HCT116 (cell line): ENCODE data around the gene RASGRF1. TPM values are rescaled to one million over a fixed set of nuclear protein-coding genes. Genes with fewer than 3 reads are reported as not detected.
A peak's percentile ranks its signal among the peaks of the same experiment; 100 is the strongest.

ENCODE experiments used
- ATAC-seq: fragments of 200-7000 bp; cut with Tn5 transposase; 2 replicates; pipeline ENCODE4 v1.9.1; 2020; ENCODE audit warnings: mild to moderate bottlenecking, moderate library complexity
- BruUV-seq: library from RNA; stranded (reverse); fragments of 400-500 nt; replicated peaks from 2 replicates; lab custom pipeline; 2021; lab: Mats Ljungman, UMichigan
- CTCF ChIA-PET: fragments of 300-600 bp; sonication (Branson Sonifier 250); formaldehyde crosslinking; loops from one replicate; lab custom pipeline; 2021; ENCODE audit warnings: antibody characterized with exemption; lab: Charles Lee
- POLR2A ChIA-PET: fragments of 300-600, 350-600 bp; sonication (Branson Sonifier 250); formaldehyde crosslinking; loops from one replicate; lab custom pipeline; 2021; ENCODE audit warnings: antibody characterized with exemption; lab: Charles Lee
- RAD21 ChIA-PET, 2 experiments: fragments of 300-600 bp; sonication (Branson Sonifier 250); formaldehyde crosslinking; loops; one replicate each; lab custom pipeline; 2023; ENCODE audit warnings: low total read pairs in 2 of 2; ENCODE audit not compliant: uncharacterized antibody in 2 of 2, unreplicated experiment in 2 of 2, low non-redundant PET in 1 of 2; lab: Charles Lee
- DNase-seq: peaks from one replicate; pipeline ENCODE4 v3.0.0-alpha.2; 2010; ENCODE audit warnings: low read depth, low spot score
- H2AFZ ChIP-seq: fragments of 200-600 bp; shearing (Covaris generic), sonication (generic); 2 replicates; pipeline ENCODE4 v1.6.1; 2017; ENCODE audit warnings: low read depth, mixed run types, mixed read lengths, antibody characterized with exemption, low read length; ENCODE audit not compliant: poor library complexity, severe bottlenecking
- H3K27ac ChIP-seq: 2 replicates; pipeline ENCODE4 v1.5.1; 2012; ENCODE audit warnings: low read depth, low read length
- H3K27me3 ChIP-seq: fragments of 200-600 bp; sonication (generic); 2 replicates; pipeline ENCODE4 v1.6.1; 2016; ENCODE audit warnings: mixed run types, low read length, mixed read lengths; ENCODE audit not compliant: insufficient read depth
- H3K36me3 ChIP-seq, 2 experiments: fragments of 200-500 bp in 1 of 2; fragments of 200-600 bp in 1 of 2; sonication (Bioruptor generic) in 1 of 2; sonication (generic) in 1 of 2; 2 replicates each; pipeline versions ENCODE4 v1.5.1 to v1.6.1; 2014 to 2016; ENCODE audit warnings: low read length in 2 of 2, inconsistent platforms in 1 of 2, mixed read lengths in 1 of 2, mixed run types in 1 of 2; ENCODE audit not compliant: insufficient read depth in 2 of 2, control insufficient read depth in 1 of 2
- H3K4me1 ChIP-seq, 2 experiments: fragments of 200-600 bp in 1 of 2; sonication (generic) in 1 of 2; 2 replicates each; pipeline versions ENCODE4 v1.5.1 to v1.6.1; 2012 to 2017; ENCODE audit warnings: low read length in 2 of 2, inconsistent platforms in 1 of 2, mild to moderate bottlenecking in 1 of 2, mixed read lengths in 1 of 2, mixed run types in 1 of 2, moderate library complexity in 1 of 2; ENCODE audit not compliant: insufficient read depth in 2 of 2, control insufficient read depth in 1 of 2
- H3K4me2 ChIP-seq: fragments of 200-600 bp; sonication (generic); 2 replicates; pipeline ENCODE4 v1.6.1; 2017; ENCODE audit warnings: mixed run types, low read length, mixed read lengths
- H3K4me3 ChIP-seq, 2 experiments: fragments of 200-600 bp in 1 of 2; sonication (generic) in 1 of 2; replicated peaks in 1 of 2; 2 replicates each; pipeline ENCODE4 v1.5.1; 2011 to 2016; ENCODE audit warnings: low read length in 2 of 2, control low read depth in 1 of 2, low read depth in 1 of 2, mild to moderate bottlenecking in 1 of 2, mixed read lengths in 1 of 2, mixed run types in 1 of 2
- H3K79me2 ChIP-seq: fragments of 200-600 bp; sonication (generic); 2 replicates; pipeline ENCODE4 v1.6.1; 2017; ENCODE audit warnings: mild to moderate bottlenecking, mixed run types, low read length, moderate library complexity, mixed read lengths; ENCODE audit not compliant: insufficient read depth
- H3K9ac ChIP-seq: fragments of 200-600 bp; sonication (generic); 2 replicates; pipeline ENCODE4 v1.6.1; 2016; ENCODE audit warnings: low read length, mixed read lengths
- H3K9me2 ChIP-seq: fragments of 200-600 bp; sonication (generic), shearing (Covaris generic); 2 replicates; pipeline ENCODE4 v1.6.1; 2017; ENCODE audit warnings: mixed run types, mild to moderate bottlenecking, moderate library complexity; ENCODE audit not compliant: insufficient read depth
- H3K9me3 ChIP-seq, 2 experiments: fragments of 200-500 bp in 1 of 2; fragments of 200-600 bp in 1 of 2; sonication (Bioruptor generic) in 1 of 2; sonication (generic) in 1 of 2; 2 replicates each; pipeline ENCODE4 v1.6.1; 2014 to 2017; ENCODE audit warnings: low read length in 2 of 2, mixed read lengths in 2 of 2, inconsistent platforms in 1 of 2, low read depth in 1 of 2, mild to moderate bottlenecking in 1 of 2, mixed run types in 1 of 2, moderate library complexity in 1 of 2; ENCODE audit not compliant: control insufficient read depth in 1 of 2, insufficient read depth in 1 of 2
- H4K20me1 ChIP-seq: fragments of 200-600 bp; sonication (generic), shearing (Covaris generic); 2 replicates; pipeline ENCODE4 v1.6.1; 2017; ENCODE audit warnings: mixed run types, mild to moderate bottlenecking, moderate library complexity; ENCODE audit not compliant: insufficient read depth
- CBX3 ChIP-seq: IDR thresholded peaks from 2 replicates; pipeline ENCODE4 v1.6.1; 2012; ENCODE audit warnings: low read depth
- CEBPB ChIP-seq: IDR thresholded peaks from 2 replicates; pipeline ENCODE4 v1.6.1; 2012; ENCODE audit warnings: low read depth
- EZH2phosphoT487 ChIP-seq: fragments of 200-600 bp; IDR thresholded peaks from 2 replicates; pipeline ENCODE4 v1.6.1; 2018; ENCODE audit warnings: antibody characterized with exemption, borderline replicate concordance
- FOSL1 ChIP-seq: IDR thresholded peaks from 2 replicates; pipeline ENCODE4 v1.6.1; 2012; ENCODE audit warnings: low read depth
- JUND ChIP-seq: IDR thresholded peaks from 2 replicates; pipeline ENCODE4 v1.6.1; 2012
- YY1 ChIP-seq: IDR thresholded peaks from 2 replicates; pipeline ENCODE4 v1.6.1; 2011; ENCODE audit warnings: low read length, low read depth, moderate library complexity, mild to moderate bottlenecking; ENCODE audit not compliant: insufficient replicate concordance; ENCODE audit errors: extremely low read depth
- ZNF274 ChIP-seq: fragments of 200-500 bp; sonication (Bioruptor generic); IDR thresholded peaks from 2 replicates; pipeline ENCODE4 v1.6.1; 2014; ENCODE audit warnings: mild to moderate bottlenecking, low read depth, low read length, inconsistent platforms
- intact Hi-C: fragments of 100-400 bp; cut with micrococcal nuclease; formaldehyde crosslinking; loops from 2 replicates; pipeline ENCODE4 v1.10.0; 2022
- total RNA-seq: library from RNA; stranded (reverse); gene quantifications from one replicate; pipeline ENCODE4 v1.2.1, GENCODE V29; 2021; ENCODE audit not compliant: unreplicated experiment
- TF ChIP-seq, protein P1 (sequence below), 3 experiments: fragments of 200-600 bp in 1 of 3; sonication (generic) in 1 of 3; IDR thresholded peaks in 2 of 3; conservative IDR thresholded peaks in 1 of 3; 2 replicates each; pipeline ENCODE4 v1.5.1; 2012 to 2017; ENCODE audit warnings: low read depth in 2 of 3, low read length in 2 of 3, antibody characterized with exemption in 1 of 3, borderline replicate concordance in 1 of 3, control low read depth in 1 of 3, mild to moderate bottlenecking in 1 of 3, mixed read lengths in 1 of 3, mixed run types in 1 of 3, moderate library complexity in 1 of 3; ENCODE audit not compliant: insufficient read depth in 1 of 3
- TF ChIP-seq, protein P2 (sequence below): IDR thresholded peaks from 2 replicates; pipeline ENCODE4 v1.6.1; 2012; ENCODE audit warnings: low read depth

The RASGRF1 gene
- total RNA-seq, 1 experiment from 2014 or later, result 2.4 TPM

DNA sequence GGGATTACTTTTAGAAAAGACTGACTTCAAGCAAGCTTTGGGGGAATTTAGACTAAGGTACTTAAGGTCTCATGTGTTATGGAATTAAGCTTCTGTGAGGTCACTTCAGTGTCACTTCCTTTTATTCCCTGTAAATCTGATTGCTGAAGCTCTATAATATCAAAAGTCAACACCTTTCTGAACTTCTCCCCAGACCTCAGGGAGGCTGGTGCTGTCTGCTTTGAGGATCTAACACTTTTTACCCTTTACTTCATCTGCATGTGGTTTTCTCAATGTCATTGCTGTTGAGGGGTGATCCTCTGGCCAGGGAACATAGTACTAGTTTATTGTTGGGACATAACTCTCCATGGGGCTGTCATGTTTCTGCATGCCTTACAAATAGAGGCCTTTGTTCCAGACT is 41.8 kb upstream of the RASGRF1 start (continued):
- TF ChIP-seq, protein P1, sequence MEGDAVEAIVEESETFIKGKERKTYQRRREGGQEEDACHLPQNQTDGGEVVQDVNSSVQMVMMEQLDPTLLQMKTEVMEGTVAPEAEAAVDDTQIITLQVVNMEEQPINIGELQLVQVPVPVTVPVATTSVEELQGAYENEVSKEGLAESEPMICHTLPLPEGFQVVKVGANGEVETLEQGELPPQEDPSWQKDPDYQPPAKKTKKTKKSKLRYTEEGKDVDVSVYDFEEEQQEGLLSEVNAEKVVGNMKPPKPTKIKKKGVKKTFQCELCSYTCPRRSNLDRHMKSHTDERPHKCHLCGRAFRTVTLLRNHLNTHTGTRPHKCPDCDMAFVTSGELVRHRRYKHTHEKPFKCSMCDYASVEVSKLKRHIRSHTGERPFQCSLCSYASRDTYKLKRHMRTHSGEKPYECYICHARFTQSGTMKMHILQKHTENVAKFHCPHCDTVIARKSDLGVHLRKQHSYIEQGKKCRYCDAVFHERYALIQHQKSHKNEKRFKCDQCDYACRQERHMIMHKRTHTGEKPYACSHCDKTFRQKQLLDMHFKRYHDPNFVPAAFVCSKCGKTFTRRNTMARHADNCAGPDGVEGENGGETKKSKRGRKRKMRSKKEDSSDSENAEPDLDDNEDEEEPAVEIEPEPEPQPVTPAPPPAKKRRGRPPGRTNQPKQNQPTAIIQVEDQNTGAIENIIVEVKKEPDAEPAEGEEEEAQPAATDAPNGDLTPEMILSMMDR (IDR thresholded peaks at IDR 0.05 in 2 of 3, conservative IDR thresholded peaks at IDR 0.05 in 1 of 3; ENCODE audit: borderline replicate concordance in 1 of 3, insufficient read depth in 1 of 3, low read depth in 2 of 3, low read length in 2 of 3), result no peak
- no peak for TF ChIP-seq CBX3
- no peak for TF ChIP-seq EZH2phosphoT487
- TF ChIP-seq FOSL1, result no peak
- TF ChIP-seq, protein P2, sequence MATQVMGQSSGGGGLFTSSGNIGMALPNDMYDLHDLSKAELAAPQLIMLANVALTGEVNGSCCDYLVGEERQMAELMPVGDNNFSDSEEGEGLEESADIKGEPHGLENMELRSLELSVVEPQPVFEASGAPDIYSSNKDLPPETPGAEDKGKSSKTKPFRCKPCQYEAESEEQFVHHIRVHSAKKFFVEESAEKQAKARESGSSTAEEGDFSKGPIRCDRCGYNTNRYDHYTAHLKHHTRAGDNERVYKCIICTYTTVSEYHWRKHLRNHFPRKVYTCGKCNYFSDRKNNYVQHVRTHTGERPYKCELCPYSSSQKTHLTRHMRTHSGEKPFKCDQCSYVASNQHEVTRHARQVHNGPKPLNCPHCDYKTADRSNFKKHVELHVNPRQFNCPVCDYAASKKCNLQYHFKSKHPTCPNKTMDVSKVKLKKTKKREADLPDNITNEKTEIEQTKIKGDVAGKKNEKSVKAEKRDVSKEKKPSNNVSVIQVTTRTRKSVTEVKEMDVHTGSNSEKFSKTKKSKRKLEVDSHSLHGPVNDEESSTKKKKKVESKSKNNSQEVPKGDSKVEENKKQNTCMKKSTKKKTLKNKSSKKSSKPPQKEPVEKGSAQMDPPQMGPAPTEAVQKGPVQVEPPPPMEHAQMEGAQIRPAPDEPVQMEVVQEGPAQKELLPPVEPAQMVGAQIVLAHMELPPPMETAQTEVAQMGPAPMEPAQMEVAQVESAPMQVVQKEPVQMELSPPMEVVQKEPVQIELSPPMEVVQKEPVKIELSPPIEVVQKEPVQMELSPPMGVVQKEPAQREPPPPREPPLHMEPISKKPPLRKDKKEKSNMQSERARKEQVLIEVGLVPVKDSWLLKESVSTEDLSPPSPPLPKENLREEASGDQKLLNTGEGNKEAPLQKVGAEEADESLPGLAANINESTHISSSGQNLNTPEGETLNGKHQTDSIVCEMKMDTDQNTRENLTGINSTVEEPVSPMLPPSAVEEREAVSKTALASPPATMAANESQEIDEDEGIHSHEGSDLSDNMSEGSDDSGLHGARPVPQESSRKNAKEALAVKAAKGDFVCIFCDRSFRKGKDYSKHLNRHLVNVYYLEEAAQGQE, result no peak
- TF ChIP-seq YY1, result no peak

DNA sequence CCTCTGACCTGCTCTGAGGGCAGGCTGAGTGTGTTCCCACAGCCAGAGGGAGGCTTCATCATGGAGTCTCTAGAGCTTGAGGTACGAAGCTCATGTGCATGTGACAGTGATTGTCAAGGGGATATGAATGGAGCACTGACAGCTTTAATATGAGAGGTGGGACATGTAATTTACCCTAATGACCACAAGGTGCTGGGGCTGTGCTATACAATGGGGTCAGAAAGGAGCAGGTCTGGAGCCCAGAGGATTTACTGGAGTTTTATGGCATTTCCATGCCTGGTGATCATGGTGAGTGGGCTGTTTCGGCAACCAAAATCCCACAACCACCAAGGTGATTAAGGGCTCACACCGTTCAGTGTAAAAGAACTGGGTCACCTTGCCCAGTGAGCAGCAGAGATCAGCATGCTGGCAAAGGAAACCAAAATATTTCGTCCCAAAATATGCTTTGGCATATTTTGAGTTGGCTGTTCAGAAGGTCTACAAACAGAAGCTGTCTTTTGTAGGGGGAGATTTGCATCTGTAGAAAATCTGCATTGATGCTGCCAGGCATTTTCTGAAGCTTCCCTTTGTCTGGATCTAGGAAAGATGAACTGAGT is 40.1 kb upstream of the RASGRF1 start:
- BruUV-seq, result no TSS peak
- peaks cover 13% of the 10 kb centered on the region for H3K27me3 ChIP-seq
- no peak overlapping the region for H3K4me2 ChIP-seq
- H3K9ac ChIP-seq, result no peak overlapping the region
- no peaks in the 10 kb centered on the region for H3K36me3 ChIP-seq
- no peak overlapping the region for H2AFZ ChIP-seq
- intact Hi-C loops, result no loop called here
- H3K79me2 ChIP-seq, result no peaks in the 10 kb centered on the region
- POLR2A ChIA-PET, result no interaction called here
- RAD21 ChIA-PET, result no interaction called here
- no peak overlapping the region for H3K27ac ChIP-seq
- CTCF ChIA-PET, result interaction anchor here (0.8 kb wide), 1 partner anchor 27 kb away, joined by 3 read pairs; no protein-coding TSS in a partner anchor
- no peak overlapping the region for H3K4me3 ChIP-seq
- TF ChIP-seq JUND (no peak), FOSL1 (no peak), ZNF274 (no peak), CEBPB (no peak)
- TF ChIP-seq, protein P1 (IDR thresholded peaks at IDR 0.05 in 2 of 3, conservative IDR thresholded peaks at IDR 0.05 in 1 of 3; ENCODE audit: borderline replicate concordance in 1 of 3, insufficient read depth in 1 of 3, low read depth in 2 of 3, low read length in 2 of 3), result peak in 2 of 3 experiments; percentile 24 to 40; a peak in 2 of 6 replicates
- peak; percentile 66 for ATAC-seq
- H4K20me1 ChIP-seq, result no peaks in the 10 kb centered on the region
- no peak for DNase-seq
- H3K4me1 ChIP-seq, result no peaks in the 10 kb centered on the region
- H3K9me2 ChIP-seq, result no peaks in the 10 kb centered on the region
- H3K9me3 ChIP-seq, result no peaks in the 10 kb centered on the region; a peak in 1 of 4 replicates
